Mammary epithelial cell (primary cell): Measurements from ENCODE around the gene UNC13A.

Experiments used
- EZH2 ChIP-seq: IDR thresholded peaks from 2 replicates; pipeline ENCODE4 v1.6.1; 2012; ENCODE audit warnings: low read length, inconsistent platforms, borderline replicate concordance
- TF ChIP-seq, protein P1 (sequence below), 2 donors: IDR thresholded peaks in 1 of 2; conservative IDR thresholded peaks in 1 of 2; 2 replicates each; pipeline ENCODE4 v1.5.1; 2011 to 2012; ENCODE audit warnings: inconsistent platforms in 2 of 2, low read length in 2 of 2, mild to moderate bottlenecking in 2 of 2, control low read depth in 1 of 2, low read depth in 1 of 2; ENCODE audit not compliant: insufficient read depth in 1 of 2; ENCODE audit errors: extremely low read depth in 1 of 2

DNA sequence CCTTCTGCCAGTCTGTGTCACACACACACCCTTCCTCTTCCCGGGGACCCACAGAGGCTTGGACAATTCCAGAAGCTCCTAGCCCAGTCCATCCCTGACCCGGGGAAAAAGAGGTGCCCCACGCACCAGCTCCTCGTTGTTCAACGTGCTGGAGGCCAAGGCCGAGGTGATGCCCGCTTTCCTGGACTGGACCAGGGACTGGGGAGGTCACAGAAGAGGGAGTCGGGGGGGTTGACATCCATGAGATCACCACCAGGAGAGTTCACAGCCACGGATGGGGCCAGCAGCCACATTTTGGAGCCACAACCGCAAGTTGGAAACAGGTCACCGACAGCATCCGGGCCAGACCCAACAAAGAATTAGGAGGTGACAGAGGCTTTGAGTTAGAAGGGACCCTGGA is 39.4 kb downstream of the UNC13A start:
- TF ChIP-seq, protein P1, sequence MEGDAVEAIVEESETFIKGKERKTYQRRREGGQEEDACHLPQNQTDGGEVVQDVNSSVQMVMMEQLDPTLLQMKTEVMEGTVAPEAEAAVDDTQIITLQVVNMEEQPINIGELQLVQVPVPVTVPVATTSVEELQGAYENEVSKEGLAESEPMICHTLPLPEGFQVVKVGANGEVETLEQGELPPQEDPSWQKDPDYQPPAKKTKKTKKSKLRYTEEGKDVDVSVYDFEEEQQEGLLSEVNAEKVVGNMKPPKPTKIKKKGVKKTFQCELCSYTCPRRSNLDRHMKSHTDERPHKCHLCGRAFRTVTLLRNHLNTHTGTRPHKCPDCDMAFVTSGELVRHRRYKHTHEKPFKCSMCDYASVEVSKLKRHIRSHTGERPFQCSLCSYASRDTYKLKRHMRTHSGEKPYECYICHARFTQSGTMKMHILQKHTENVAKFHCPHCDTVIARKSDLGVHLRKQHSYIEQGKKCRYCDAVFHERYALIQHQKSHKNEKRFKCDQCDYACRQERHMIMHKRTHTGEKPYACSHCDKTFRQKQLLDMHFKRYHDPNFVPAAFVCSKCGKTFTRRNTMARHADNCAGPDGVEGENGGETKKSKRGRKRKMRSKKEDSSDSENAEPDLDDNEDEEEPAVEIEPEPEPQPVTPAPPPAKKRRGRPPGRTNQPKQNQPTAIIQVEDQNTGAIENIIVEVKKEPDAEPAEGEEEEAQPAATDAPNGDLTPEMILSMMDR (conservative IDR thresholded peaks at IDR 0.05 in 1 of 2, IDR thresholded peaks at IDR 0.05 in 1 of 2; ENCODE audit: extremely low read depth in 1 of 2, insufficient read depth in 1 of 2, low read depth in 1 of 2, low read length in 2 of 2), result no peak
- no peak for TF ChIP-seq EZH2
